ENCODE measurements around the gene NUDT4. TPM values are rescaled to one million over a fixed set of nuclear protein-coding genes. Genes with fewer than 3 reads are reported as not detected.
A peak's percentile ranks its signal among the peaks of the same experiment; 100 is the strongest.
"Not testable (repeated sequence)": the region's sequence is repeated elsewhere in the genome, so short reads cannot be mapped to it uniquely, and the experiment has no call there.

Gene NUDT4
- total and polyA plus RNA-seq, 2 donors (not counting 3 experiments of a cell fraction or from before 2014, with no cell fraction given), result 76.0 to 161 TPM

GRCh38 chr12:93378196-93378997 lies 672 bp downstream of the NUDT4 start:
- peak overlapping the region; percentile 91 for H3K4me2 ChIP-seq (ENCODE audit: insufficient read depth, low read length)
- POLR2A ChIA-PET; H4K20me1 ChIP-seq (replicated peaks; ENCODE audit: control insufficient read depth, extremely low read depth, insufficient read depth, low read length); H3K9me1 ChIP-seq (replicated peaks; ENCODE audit: control insufficient read depth, extremely low read depth, insufficient read depth, low read length); H3K27me3 ChIP-seq (ENCODE audit: control insufficient read depth in 2 of 2, insufficient read depth in 2 of 2, low read length in 2 of 2); H3K36me3 ChIP-seq (ENCODE audit: control insufficient read depth in 2 of 2, extremely low read depth in 1 of 2, insufficient read depth in 2 of 2, low read length in 2 of 2); H3K9me3 ChIP-seq (replicated peaks; ENCODE audit: control insufficient read depth, insufficient read depth, low read length); FAIRE-seq: not testable (repeated sequence)
- H3K79me2 ChIP-seq (ENCODE audit: control insufficient read depth, insufficient read depth, low read length), result peaks cover 53% of the 10 kb centered on the region
- peak; percentile 52 for DNase-seq (ENCODE audit: low read depth, low spot score)
- H2AFZ ChIP-seq (ENCODE audit: low read depth, low read length), result peak overlapping the region; percentile 10
- peak overlapping the region; percentile 71 to 99 (median 95) for H3K4me3 ChIP-seq (replicated peaks in 1 of 3; ENCODE audit: insufficient read depth in 1 of 3, low read depth in 1 of 3, low read length in 3 of 3)
- BruUV-seq (replicated peaks), result TSS peak; percentile 32
- H3K27ac ChIP-seq (ENCODE audit: insufficient read depth, low read depth, low read length), result peak overlapping the region; percentile 79
- CTCF ChIA-PET, result interaction anchor here (6.8 kb wide), 1 partner anchor 391 kb away, joined by 87 read pairs; no protein-coding TSS in a partner anchor
- dilution Hi-C loops (cut with MboI; ENCODE audit: extremely low pct_ligation_motif_present, low sequenced_read_pairs), result loop anchor here (25.0 kb wide), 1 partner anchor 366 kb away; no protein-coding TSS in a partner anchor
- H3K4me1 ChIP-seq (ENCODE audit: control insufficient read depth, extremely low read depth, insufficient read depth, low read length), result peaks cover 28% of the 10 kb centered on the region
- TF ChIP-seq POLR2A (IDR thresholded peaks at IDR 0.05; ENCODE audit: low read depth, low read length), result peak; percentile 60
- intact Hi-C loops (cut with micrococcal nuclease), result loop anchor here (5.0 to 10.0 kb wide), 3 partner anchors 154 to 376 kb away; no protein-coding TSS in a partner anchor
- peak overlapping the region; percentile 96 for H3K9ac ChIP-seq (replicated peaks; ENCODE audit: extremely low read depth, insufficient read depth, low read length)

GRCh38 chr12:93378998-93379325 lies 1.2 kb downstream of the NUDT4 start:
- H3K27me3 ChIP-seq (ENCODE audit: control insufficient read depth in 2 of 2, insufficient read depth in 2 of 2, low read length in 2 of 2), result no peaks in the 10 kb centered on the region
- POLR2A ChIA-PET, result no interaction called here
- no peak overlapping the region for H2AFZ ChIP-seq (ENCODE audit: low read depth, low read length)
- TF ChIP-seq POLR2A (IDR thresholded peaks at IDR 0.05; ENCODE audit: low read depth, low read length) (no peak), CTCF (IDR thresholded peaks at IDR 0.05; ENCODE audit: extremely low read depth in 1 of 2, insufficient read depth in 1 of 2, low read depth in 1 of 2, low read length in 2 of 2) (no peak)
- DNase-seq (ENCODE audit: low read depth, low spot score), result no peak
- peaks cover 5% of the 10 kb centered on the region for H4K20me1 ChIP-seq (replicated peaks; ENCODE audit: control insufficient read depth, extremely low read depth, insufficient read depth, low read length)
- H3K9me1 ChIP-seq (replicated peaks; ENCODE audit: control insufficient read depth, extremely low read depth, insufficient read depth, low read length), result no peaks in the 10 kb centered on the region
- intact Hi-C loops (cut with micrococcal nuclease) (loop anchor here (5.0 to 10.0 kb wide), 3 partner anchors 154 to 377 kb away; no protein-coding TSS in a partner anchor), dilution Hi-C loops (cut with MboI; ENCODE audit: extremely low pct_ligation_motif_present, low sequenced_read_pairs) (loop anchor here (25.0 kb wide), 1 partner anchor 367 kb away; no protein-coding TSS in a partner anchor)
- H3K4me1 ChIP-seq (ENCODE audit: control insufficient read depth, extremely low read depth, insufficient read depth, low read length), result peaks cover 31% of the 10 kb centered on the region
- CTCF ChIA-PET, result interaction anchor here (3.8 to 6.8 kb wide), 2 partner anchors 41 to 391 kb away, joined by 18 to 87 read pairs; no protein-coding TSS in a partner anchor
- peaks cover 58% of the 10 kb centered on the region for H3K79me2 ChIP-seq (ENCODE audit: control insufficient read depth, insufficient read depth, low read length)
- no peaks in the 10 kb centered on the region for H3K9me3 ChIP-seq (replicated peaks; ENCODE audit: control insufficient read depth, insufficient read depth, low read length)
- H3K27ac ChIP-seq (ENCODE audit: insufficient read depth, low read depth, low read length), result peak overlapping the region; percentile 79
- peak overlapping the region; percentile 71 to 99 (median 95) for H3K4me3 ChIP-seq (replicated peaks in 1 of 3; ENCODE audit: insufficient read depth in 1 of 3, low read depth in 1 of 3, low read length in 3 of 3)
- BruUV-seq (replicated peaks), result no TSS peak
- peak overlapping the region; percentile 91 for H3K4me2 ChIP-seq (ENCODE audit: insufficient read depth, low read length)
- H3K9ac ChIP-seq (replicated peaks; ENCODE audit: extremely low read depth, insufficient read depth, low read length), result peak overlapping the region; percentile 96
- FAIRE-seq, result no peak
- peaks cover 4 to 7% of the 10 kb centered on the region in 2 experiments for H3K36me3 ChIP-seq (ENCODE audit: control insufficient read depth in 2 of 2, extremely low read depth in 1 of 2, insufficient read depth in 2 of 2, low read length in 2 of 2)
